Measurements from ENCODE around the gene PEPD.

PEPD gene

DNA sequence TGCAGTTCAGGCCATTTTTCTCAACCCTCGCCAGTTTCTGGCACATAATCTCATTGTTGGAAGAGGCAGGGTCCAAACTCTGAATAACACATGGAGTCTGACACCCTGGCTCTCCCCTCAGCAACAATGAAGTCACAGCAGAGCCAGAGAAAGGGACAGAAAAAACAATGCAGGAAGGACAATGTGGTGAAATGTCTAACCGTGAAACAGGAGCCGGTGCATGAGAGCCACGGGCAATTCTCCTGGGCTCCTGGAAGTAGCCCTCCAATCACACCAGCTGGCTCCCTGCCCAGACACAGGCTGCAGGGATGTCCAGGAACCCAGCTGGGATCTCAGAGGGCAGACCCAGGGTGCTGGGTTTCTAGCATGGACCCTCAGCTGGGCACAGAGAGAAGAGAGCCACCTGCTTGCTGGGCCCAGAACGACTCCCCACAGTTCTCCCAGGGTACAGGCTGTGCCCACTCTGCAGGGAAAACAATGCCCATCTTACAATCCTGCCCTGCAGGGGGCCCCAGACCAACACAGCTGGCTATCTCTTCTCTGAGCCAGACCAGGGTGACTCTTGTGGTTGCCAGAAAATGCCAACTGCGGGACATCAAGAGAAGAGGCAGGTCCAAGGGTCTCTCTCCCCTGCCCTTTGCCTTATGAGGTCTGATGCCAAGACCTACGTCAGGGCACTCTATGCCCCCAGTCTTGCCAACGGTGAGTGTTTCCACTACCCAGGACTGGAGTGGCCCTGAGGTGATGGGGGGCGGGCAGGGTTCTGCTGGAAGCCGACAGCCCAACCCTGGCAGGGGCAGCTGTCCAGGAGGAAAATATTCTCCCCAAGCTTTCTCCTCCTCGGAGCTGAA is 83.5 kb downstream of the PEPD start:
- DNase-seq (ENCODE audit: extremely low read depth, low read depth) = no peak

GRCh38 chr19:33437393-33437820 is 84.2 kb downstream of the PEPD start:
- DNase-seq (ENCODE audit: extremely low read depth, low read depth) = no peak
- no peak overlapping the region for H3K4me3 ChIP-seq (replicated peaks; ENCODE audit: low read depth, low read length)
- no peak for TF ChIP-seq CTCF (IDR thresholded peaks at IDR 0.05; ENCODE audit: low read depth, low read length, missing control alignments)

More for the DNA sequence above, 83.5 kb downstream of the PEPD start:
- H3K4me3 ChIP-seq (replicated peaks; ENCODE audit: low read depth, low read length) = no peak overlapping the region
- no peak for TF ChIP-seq CTCF (IDR thresholded peaks at IDR 0.05; ENCODE audit: low read depth, low read length, missing control alignments)

- DNase-seq (ENCODE audit: extremely low read depth, low read depth) = no peak
- TF ChIP-seq CTCF (IDR thresholded peaks at IDR 0.05; ENCODE audit: low read depth, low read length, missing control alignments) = no peak
- H3K4me3 ChIP-seq (replicated peaks; ENCODE audit: low read depth, low read length) = no peak overlapping the region
These were observed 84.9 kb downstream of the PEPD start for GRCh38 chr19:33436360-33437345.

GRCh38 chr19:33435706-33436359 is 85.8 kb downstream of the PEPD start:
- TF ChIP-seq CTCF (IDR thresholded peaks at IDR 0.05; ENCODE audit: low read depth, low read length, missing control alignments) = no peak
- no peak overlapping the region for H3K4me3 ChIP-seq (replicated peaks; ENCODE audit: low read depth, low read length)
- no peak for DNase-seq (ENCODE audit: extremely low read depth, low read depth)

GRCh38 chr19:33434886-33435705 is 86.5 kb downstream of the PEPD start:
- H3K4me3 ChIP-seq (replicated peaks; ENCODE audit: low read depth, low read length) = no peak overlapping the region
- no peak for TF ChIP-seq CTCF (IDR thresholded peaks at IDR 0.05; ENCODE audit: low read depth, low read length, missing control alignments)
- no peak for DNase-seq (ENCODE audit: extremely low read depth, low read depth)
